Endothelial cell (in vitro differentiated cells): ENCODE results near the gene ACKR3. TPM values are rescaled to one million over a fixed set of nuclear protein-coding genes. Genes with fewer than 3 reads are reported as not detected.

ENCODE experiments used
- DNase-seq: peaks from one replicate; pipeline ENCODE4 v3.0.0; 2021; ENCODE audit warnings: low spot score
- H3K27ac Mint-ChIP-seq: one replicate; pipeline ENCODE4 v1.8.0; 2021; ENCODE audit warnings: mixed read lengths, inconsistent platforms; ENCODE audit not compliant: unreplicated experiment
- H3K27me3 Mint-ChIP-seq: one replicate; pipeline ENCODE4 v1.8.0; 2021; ENCODE audit warnings: mild to moderate bottlenecking, moderate library complexity, mixed read lengths, inconsistent platforms; ENCODE audit not compliant: unreplicated experiment
- H3K36me3 Mint-ChIP-seq: one replicate; pipeline ENCODE4 v1.8.0; 2021; ENCODE audit warnings: mild to moderate bottlenecking, low read depth, mixed read lengths, inconsistent platforms; ENCODE audit not compliant: unreplicated experiment
- H3K4me1 Mint-ChIP-seq: one replicate; pipeline ENCODE4 v1.8.0; 2021; ENCODE audit warnings: mild to moderate bottlenecking, mixed read lengths, inconsistent platforms; ENCODE audit not compliant: unreplicated experiment
- H3K4me3 Mint-ChIP-seq: one replicate; pipeline ENCODE4 v1.8.0; 2021; ENCODE audit warnings: mild to moderate bottlenecking, mixed read lengths, inconsistent platforms; ENCODE audit not compliant: unreplicated experiment
- H3K9me3 Mint-ChIP-seq: one replicate; pipeline ENCODE4 v1.8.0; 2021; ENCODE audit warnings: mixed read lengths, inconsistent platforms; ENCODE audit not compliant: unreplicated experiment
- CTCF ChIP-seq: fragments of 200-600 bp; sonication (generic); IDR thresholded peaks from one replicate; pipeline ENCODE4 v1.5.0; 2021; ENCODE audit warnings: antibody characterized with exemption; ENCODE audit not compliant: unreplicated experiment
- total RNA-seq: library from RNA; stranded (reverse); fragmentation: NEBNext Ultra II Directional; extraction: Animal tissue kit (Norgen Biotek cat#: 25700); gene quantifications from one replicate; pipeline ENCODE4 v1.2.1, GENCODE V29; 2021; ENCODE audit not compliant: unreplicated experiment

The ACKR3 gene
- total RNA-seq, 1 donor from 2014 or later = 24.8 TPM

GRCh38 chr2:236607471-236608187 is 38.0 kb downstream of the ACKR3 start:
- H3K27me3 Mint-ChIP-seq = no peaks in the 10 kb centered on the region
- peaks cover 6% of the 10 kb centered on the region for H3K4me1 Mint-ChIP-seq
- H3K9me3 Mint-ChIP-seq = no peaks in the 10 kb centered on the region
- no peaks in the 10 kb centered on the region for H3K36me3 Mint-ChIP-seq
- no peak for TF ChIP-seq CTCF
- DNase-seq = no peak
- H3K27ac Mint-ChIP-seq = no peak overlapping the region
- no peak overlapping the region for H3K4me3 Mint-ChIP-seq

- Mint-ChIP-seq H3K4me3 (no peak overlapping the region), H3K4me1 (peaks cover 6% of the 10 kb centered on the region), H3K9me3 (no peaks in the 10 kb centered on the region), H3K36me3 (no peaks in the 10 kb centered on the region), H3K27me3 (no peaks in the 10 kb centered on the region), H3K27ac (no peak overlapping the region)
- DNase-seq = no peak
- TF ChIP-seq CTCF = no peak
Measured at GRCh38 chr2:236608188-236608525, 38.5 kb downstream of the ACKR3 start.

GRCh38 chr2:236608710-236609109 is 39.1 kb downstream of the ACKR3 start:
- no peaks in the 10 kb centered on the region for H3K27me3 Mint-ChIP-seq
- H3K4me1 Mint-ChIP-seq = peaks cover 6% of the 10 kb centered on the region
- no peaks in the 10 kb centered on the region for H3K9me3 Mint-ChIP-seq
- TF ChIP-seq CTCF = no peak
- H3K27ac Mint-ChIP-seq = no peak overlapping the region
- no peaks in the 10 kb centered on the region for H3K36me3 Mint-ChIP-seq
- no peak for DNase-seq
- H3K4me3 Mint-ChIP-seq = no peak overlapping the region

- Mint-ChIP-seq H3K9me3 (no peaks in the 10 kb centered on the region), H3K27ac (no peak overlapping the region)
Measured at GRCh38 chr2:236610991-236611821, 41.6 kb downstream of the ACKR3 start.

More at GRCh38 chr2:236610991-236611821, 41.6 kb downstream of the ACKR3 start:
- no peaks in the 10 kb centered on the region for H3K27me3 Mint-ChIP-seq
- H3K4me1 Mint-ChIP-seq = no peaks in the 10 kb centered on the region
- H3K4me3 Mint-ChIP-seq = no peak overlapping the region
- no peaks in the 10 kb centered on the region for H3K36me3 Mint-ChIP-seq
- DNase-seq = no peak
- no peak for TF ChIP-seq CTCF
